WTC11 (cell line): ENCODE measurements around the gene LYPD6. TPM values are rescaled to one million over a fixed set of nuclear protein-coding genes. Genes with fewer than 3 reads are reported as not detected.

Experiments used
- ATAC-seq: fragments of 200-7000 bp; cut with Tn5 transposase; 2 replicates; pipeline ENCODE4 v1.10.0; 2021; ENCODE audit warnings: mild to moderate bottlenecking, moderate library complexity
- CTCF ChIA-PET: fragments of 300-600 bp; sonication (Branson Sonifier 250); formaldehyde crosslinking; loops from one replicate; lab custom pipeline; 2021; ENCODE audit warnings: antibody characterized with exemption; lab: Charles Lee
- POLR2A ChIA-PET: fragments of 350-600 bp; sonication (Branson Sonifier 250); formaldehyde crosslinking; loops from one replicate; lab custom pipeline; 2021; ENCODE audit warnings: antibody characterized with exemption; lab: Charles Lee
- DNase-seq: peaks from one replicate; pipeline ENCODE4 v3.0.0; 2021; ENCODE audit warnings: low spot score
- H3K27ac Mint-ChIP-seq: 2 replicates; pipeline ENCODE4 v1.8.0; 2021; ENCODE audit warnings: mixed read lengths
- H3K27me3 Mint-ChIP-seq: 2 replicates; pipeline ENCODE4 v1.8.0; 2021; ENCODE audit warnings: low read depth, mild to moderate bottlenecking, moderate library complexity, mixed read lengths
- H3K36me3 Mint-ChIP-seq: 2 replicates; pipeline ENCODE4 v1.8.0; 2021; ENCODE audit warnings: mixed read lengths
- H3K4me1 Mint-ChIP-seq: 2 replicates; pipeline ENCODE4 v1.8.0; 2022; ENCODE audit warnings: mixed read lengths
- H3K4me3 Mint-ChIP-seq: 2 replicates; pipeline ENCODE4 v1.8.0; 2021; ENCODE audit warnings: mild to moderate bottlenecking, moderate library complexity, mixed read lengths
- H3K9me3 Mint-ChIP-seq: 2 replicates; pipeline ENCODE4 v1.8.0; 2021; ENCODE audit warnings: mixed read lengths
- ATF1 ChIP-seq: sonication (generic); formaldehyde crosslinking; IDR thresholded peaks from 2 replicates; pipeline ENCODE4 v1.8.1; 2023; ENCODE audit warnings: mild to moderate bottlenecking, moderate library complexity, missing genetic modification reagents
- FOXK1 ChIP-seq: sonication (generic); formaldehyde crosslinking; IDR thresholded peaks from 2 replicates; pipeline ENCODE4 v1.8.0; 2022; ENCODE audit warnings: mild to moderate bottlenecking, moderate library complexity, missing genetic modification reagents
- HMGA2 ChIP-seq: fragments of 250-450 bp; sonication (Bioruptor Pico); IDR thresholded peaks from 2 replicates; pipeline ENCODE4 v1.4.0; 2021; ENCODE audit warnings: mild to moderate bottlenecking, moderate library complexity
- MYBL2 ChIP-seq: sonication (generic); formaldehyde crosslinking; IDR thresholded peaks from 2 replicates; pipeline ENCODE4 v1.8.1; 2023; ENCODE audit warnings: mild to moderate bottlenecking, moderate library complexity, missing genetic modification reagents
- SMAD3 ChIP-seq: sonication (generic); formaldehyde crosslinking; IDR thresholded peaks from 2 replicates; pipeline ENCODE4 v1.8.0; 2022; ENCODE audit warnings: missing genetic modification reagents, mild to moderate bottlenecking, borderline replicate concordance
- SOX15 ChIP-seq: fragments of 250-450 bp; sonication (Bioruptor Pico); IDR thresholded peaks from 2 replicates; pipeline ENCODE4 v1.9.0; 2021; ENCODE audit warnings: mild to moderate bottlenecking
- TCF7 ChIP-seq: sonication (generic); formaldehyde crosslinking; IDR thresholded peaks from 2 replicates; pipeline ENCODE4 v1.8.0; 2022; ENCODE audit warnings: mild to moderate bottlenecking, low read depth, missing genetic modification reagents, moderate library complexity
- TEAD4 ChIP-seq: sonication (generic); formaldehyde crosslinking; IDR thresholded peaks from 2 replicates; pipeline ENCODE4 v1.8.0; 2022; ENCODE audit warnings: mild to moderate bottlenecking, missing genetic modification reagents
- TP53 ChIP-seq: sonication (generic); formaldehyde crosslinking; IDR thresholded peaks from 2 replicates; pipeline ENCODE4 v1.8.1; 2023; ENCODE audit warnings: mild to moderate bottlenecking, missing genetic modification reagents
- ZNF671 ChIP-seq: fragments of 250-450 bp; sonication (Bioruptor Pico); IDR thresholded peaks from 2 replicates; pipeline ENCODE4 v1.8.0; 2021; ENCODE audit warnings: mild to moderate bottlenecking
- total RNA-seq: library from RNA; stranded (reverse); gene quantifications from 3 replicates; pipeline ENCODE4 v1.2.3, GENCODE V29; 2021
- TF ChIP-seq, protein P1 (sequence below): sonication (generic); formaldehyde crosslinking; IDR thresholded peaks from 2 replicates; pipeline ENCODE4 v1.8.0; 2023; ENCODE audit warnings: missing genetic modification reagents, mild to moderate bottlenecking, borderline replicate concordance
- TF ChIP-seq, protein P2 (sequence below): fragments of 250-450 bp; sonication (Bioruptor Pico); IDR thresholded peaks from 2 replicates; pipeline ENCODE4 v1.9.0; 2021; ENCODE audit warnings: mild to moderate bottlenecking, borderline replicate concordance
- TF ChIP-seq, protein P3 (sequence below): fragments of 250-450 bp; sonication (Bioruptor Pico); IDR thresholded peaks from 2 replicates; pipeline ENCODE4 v1.9.0; 2021; ENCODE audit warnings: moderate library complexity, mild to moderate bottlenecking, inconsistent platforms, borderline replicate concordance
- TF ChIP-seq, protein P4 (sequence below): fragments of 250-450 bp; sonication (Bioruptor Pico); IDR thresholded peaks from 2 replicates; pipeline ENCODE4 v1.9.0; 2021; ENCODE audit warnings: mild to moderate bottlenecking

Gene LYPD6
- total RNA-seq, 1 experiment from 2014 or later, result 4.8 TPM

DNA sequence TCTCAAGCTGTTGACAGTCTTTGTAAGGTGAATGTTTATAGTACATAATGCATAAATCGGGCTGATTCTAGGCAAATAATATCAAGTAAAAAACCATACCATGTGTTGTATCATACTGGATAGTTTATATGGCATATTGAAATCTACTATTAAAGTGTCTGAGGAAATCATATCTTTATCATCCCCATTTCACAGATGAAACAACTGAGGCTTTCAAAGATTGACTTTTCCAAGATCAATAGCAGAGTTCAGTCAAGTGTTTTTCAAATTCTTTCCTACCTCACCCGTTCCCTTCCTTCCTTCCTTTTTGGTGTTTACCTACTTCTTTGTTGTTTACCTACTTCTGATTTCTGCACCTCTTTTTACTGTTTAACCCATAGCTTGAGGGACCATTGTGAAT, 2.0 kb downstream of the LYPD6 start (continued):
- TF ChIP-seq, protein P1, sequence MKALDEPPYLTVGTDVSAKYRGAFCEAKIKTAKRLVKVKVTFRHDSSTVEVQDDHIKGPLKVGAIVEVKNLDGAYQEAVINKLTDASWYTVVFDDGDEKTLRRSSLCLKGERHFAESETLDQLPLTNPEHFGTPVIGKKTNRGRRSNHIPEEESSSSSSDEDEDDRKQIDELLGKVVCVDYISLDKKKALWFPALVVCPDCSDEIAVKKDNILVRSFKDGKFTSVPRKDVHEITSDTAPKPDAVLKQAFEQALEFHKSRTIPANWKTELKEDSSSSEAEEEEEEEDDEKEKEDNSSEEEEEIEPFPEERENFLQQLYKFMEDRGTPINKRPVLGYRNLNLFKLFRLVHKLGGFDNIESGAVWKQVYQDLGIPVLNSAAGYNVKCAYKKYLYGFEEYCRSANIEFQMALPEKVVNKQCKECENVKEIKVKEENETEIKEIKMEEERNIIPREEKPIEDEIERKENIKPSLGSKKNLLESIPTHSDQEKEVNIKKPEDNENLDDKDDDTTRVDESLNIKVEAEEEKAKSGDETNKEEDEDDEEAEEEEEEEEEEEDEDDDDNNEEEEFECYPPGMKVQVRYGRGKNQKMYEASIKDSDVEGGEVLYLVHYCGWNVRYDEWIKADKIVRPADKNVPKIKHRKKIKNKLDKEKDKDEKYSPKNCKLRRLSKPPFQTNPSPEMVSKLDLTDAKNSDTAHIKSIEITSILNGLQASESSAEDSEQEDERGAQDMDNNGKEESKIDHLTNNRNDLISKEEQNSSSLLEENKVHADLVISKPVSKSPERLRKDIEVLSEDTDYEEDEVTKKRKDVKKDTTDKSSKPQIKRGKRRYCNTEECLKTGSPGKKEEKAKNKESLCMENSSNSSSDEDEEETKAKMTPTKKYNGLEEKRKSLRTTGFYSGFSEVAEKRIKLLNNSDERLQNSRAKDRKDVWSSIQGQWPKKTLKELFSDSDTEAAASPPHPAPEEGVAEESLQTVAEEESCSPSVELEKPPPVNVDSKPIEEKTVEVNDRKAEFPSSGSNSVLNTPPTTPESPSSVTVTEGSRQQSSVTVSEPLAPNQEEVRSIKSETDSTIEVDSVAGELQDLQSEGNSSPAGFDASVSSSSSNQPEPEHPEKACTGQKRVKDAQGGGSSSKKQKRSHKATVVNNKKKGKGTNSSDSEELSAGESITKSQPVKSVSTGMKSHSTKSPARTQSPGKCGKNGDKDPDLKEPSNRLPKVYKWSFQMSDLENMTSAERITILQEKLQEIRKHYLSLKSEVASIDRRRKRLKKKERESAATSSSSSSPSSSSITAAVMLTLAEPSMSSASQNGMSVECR (CRISPR knock-in tag), result no peak
- TF ChIP-seq, all 79 proteins: peak for 0

DNA sequence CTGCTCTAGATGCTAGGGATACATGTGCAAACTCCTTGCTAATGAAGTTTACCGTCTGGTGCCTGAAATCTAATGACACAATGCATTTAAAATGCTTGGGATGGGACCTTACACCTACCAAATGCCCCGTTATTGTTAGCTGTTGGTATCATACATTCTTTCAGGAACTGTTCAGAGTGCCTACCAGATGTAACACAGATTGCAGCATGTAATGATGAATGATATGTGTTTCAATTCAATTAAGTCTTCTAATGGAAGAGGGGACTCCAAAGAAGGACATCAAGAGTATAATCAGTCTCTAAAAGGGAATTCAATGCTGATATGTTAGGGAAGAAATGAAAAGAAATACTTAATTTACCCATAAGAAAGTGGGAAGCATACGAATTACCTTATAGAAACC, 3.2 kb downstream of the LYPD6 start:
- POLR2A ChIA-PET, result no interaction called here
- Mint-ChIP-seq H3K9me3 (peaks cover 14% of the 10 kb centered on the region), H3K36me3 (no peaks in the 10 kb centered on the region), H3K27ac (no peak overlapping the region), H3K27me3 (peaks cover 16% of the 10 kb centered on the region), H3K4me3 (no peak overlapping the region), H3K4me1 (peaks cover 22% of the 10 kb centered on the region)
- TF ChIP-seq SOX15, result no peak
- TF ChIP-seq, protein P2, sequence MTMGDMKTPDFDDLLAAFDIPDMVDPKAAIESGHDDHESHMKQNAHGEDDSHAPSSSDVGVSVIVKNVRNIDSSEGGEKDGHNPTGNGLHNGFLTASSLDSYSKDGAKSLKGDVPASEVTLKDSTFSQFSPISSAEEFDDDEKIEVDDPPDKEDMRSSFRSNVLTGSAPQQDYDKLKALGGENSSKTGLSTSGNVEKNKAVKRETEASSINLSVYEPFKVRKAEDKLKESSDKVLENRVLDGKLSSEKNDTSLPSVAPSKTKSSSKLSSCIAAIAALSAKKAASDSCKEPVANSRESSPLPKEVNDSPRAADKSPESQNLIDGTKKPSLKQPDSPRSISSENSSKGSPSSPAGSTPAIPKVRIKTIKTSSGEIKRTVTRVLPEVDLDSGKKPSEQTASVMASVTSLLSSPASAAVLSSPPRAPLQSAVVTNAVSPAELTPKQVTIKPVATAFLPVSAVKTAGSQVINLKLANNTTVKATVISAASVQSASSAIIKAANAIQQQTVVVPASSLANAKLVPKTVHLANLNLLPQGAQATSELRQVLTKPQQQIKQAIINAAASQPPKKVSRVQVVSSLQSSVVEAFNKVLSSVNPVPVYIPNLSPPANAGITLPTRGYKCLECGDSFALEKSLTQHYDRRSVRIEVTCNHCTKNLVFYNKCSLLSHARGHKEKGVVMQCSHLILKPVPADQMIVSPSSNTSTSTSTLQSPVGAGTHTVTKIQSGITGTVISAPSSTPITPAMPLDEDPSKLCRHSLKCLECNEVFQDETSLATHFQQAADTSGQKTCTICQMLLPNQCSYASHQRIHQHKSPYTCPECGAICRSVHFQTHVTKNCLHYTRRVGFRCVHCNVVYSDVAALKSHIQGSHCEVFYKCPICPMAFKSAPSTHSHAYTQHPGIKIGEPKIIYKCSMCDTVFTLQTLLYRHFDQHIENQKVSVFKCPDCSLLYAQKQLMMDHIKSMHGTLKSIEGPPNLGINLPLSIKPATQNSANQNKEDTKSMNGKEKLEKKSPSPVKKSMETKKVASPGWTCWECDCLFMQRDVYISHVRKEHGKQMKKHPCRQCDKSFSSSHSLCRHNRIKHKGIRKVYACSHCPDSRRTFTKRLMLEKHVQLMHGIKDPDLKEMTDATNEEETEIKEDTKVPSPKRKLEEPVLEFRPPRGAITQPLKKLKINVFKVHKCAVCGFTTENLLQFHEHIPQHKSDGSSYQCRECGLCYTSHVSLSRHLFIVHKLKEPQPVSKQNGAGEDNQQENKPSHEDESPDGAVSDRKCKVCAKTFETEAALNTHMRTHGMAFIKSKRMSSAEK, result no peak
- no peak for DNase-seq
- no peak for ATAC-seq
- CTCF ChIA-PET, result no interaction called here

DNA sequence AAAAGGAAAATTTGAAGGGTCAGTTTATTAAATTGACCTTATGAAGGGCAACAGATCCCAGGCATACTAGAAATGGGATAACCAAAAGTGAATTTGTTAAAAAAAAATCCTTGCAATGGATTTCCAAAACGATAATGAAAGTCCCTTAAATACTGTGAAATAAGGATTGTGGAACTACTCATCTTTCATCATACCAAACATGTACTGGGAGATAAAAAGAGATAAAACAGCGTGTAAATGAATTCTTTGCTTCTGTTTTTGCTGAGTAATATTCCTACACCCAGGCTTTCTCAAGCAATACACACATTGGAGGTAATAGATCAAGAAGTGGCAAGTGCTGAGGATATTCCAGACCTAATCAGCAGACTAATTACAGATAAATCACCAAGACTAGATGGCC, 3.8 kb downstream of the LYPD6 start:
- H3K27ac Mint-ChIP-seq, result no peak overlapping the region
- H3K4me3 Mint-ChIP-seq, result no peak overlapping the region
- H3K4me1 Mint-ChIP-seq, result peaks cover 19% of the 10 kb centered on the region
- DNase-seq, result no peak
- CTCF ChIA-PET, result no interaction called here
- TF ChIP-seq FOXK1 (CRISPR knock-in tag) (no peak), ATF1 (CRISPR knock-in tag) (no peak)
- H3K36me3 Mint-ChIP-seq, result no peaks in the 10 kb centered on the region
- POLR2A ChIA-PET, result no interaction called here
- no peak for ATAC-seq
- H3K27me3 Mint-ChIP-seq, result peaks cover 16% of the 10 kb centered on the region
- peaks cover 14% of the 10 kb centered on the region for H3K9me3 Mint-ChIP-seq

DNA sequence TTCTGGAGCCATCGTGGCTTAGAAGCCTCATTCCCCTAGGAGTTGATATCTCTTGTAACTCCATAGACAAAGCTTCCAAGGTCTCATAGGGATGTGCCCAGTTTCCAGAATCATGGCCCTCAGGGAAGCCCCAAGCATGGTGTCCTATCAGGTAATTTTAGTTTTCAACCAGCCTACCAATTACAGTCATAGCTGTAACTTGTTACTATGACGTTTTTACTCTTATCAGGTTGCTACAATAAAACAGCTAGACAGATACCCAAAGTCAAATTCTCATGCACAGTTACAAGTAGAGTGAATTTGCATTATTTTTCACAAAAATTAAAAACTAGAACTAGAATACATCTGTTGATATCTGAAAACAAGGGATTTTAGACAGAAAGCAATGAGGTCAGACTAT, 8.9 kb downstream of the LYPD6 start:
- peaks cover 14% of the 10 kb centered on the region for H3K9me3 Mint-ChIP-seq
- H3K4me1 Mint-ChIP-seq, result 0 out of 2 replicates have a peak, but pooled peaks cover 3% of the 10 kb centered on the region
- no peaks in the 10 kb centered on the region for H3K27me3 Mint-ChIP-seq
- H3K27ac Mint-ChIP-seq, result no peak overlapping the region
- ChIA-PET CTCF (interaction anchor here (2.5 kb wide), 1 partner anchor 10 kb away, joined by 9 read pairs; the partner anchor contains the start of gene LYPD6), POLR2A (no interaction called here)
- no peaks in the 10 kb centered on the region for H3K36me3 Mint-ChIP-seq
- H3K4me3 Mint-ChIP-seq, result no peak overlapping the region
- DNase-seq, result no peak
- no peak for ATAC-seq
- TF ChIP-seq HMGA2 (no peak), MYBL2 (CRISPR knock-in tag) (no peak), ZNF671 (CRISPR knock-in tag) (no peak), TCF7 (no peak), SMAD3 (CRISPR knock-in tag) (no peak), TEAD4 (CRISPR knock-in tag) (no peak), TP53 (no peak)
- TF ChIP-seq, protein P3, sequence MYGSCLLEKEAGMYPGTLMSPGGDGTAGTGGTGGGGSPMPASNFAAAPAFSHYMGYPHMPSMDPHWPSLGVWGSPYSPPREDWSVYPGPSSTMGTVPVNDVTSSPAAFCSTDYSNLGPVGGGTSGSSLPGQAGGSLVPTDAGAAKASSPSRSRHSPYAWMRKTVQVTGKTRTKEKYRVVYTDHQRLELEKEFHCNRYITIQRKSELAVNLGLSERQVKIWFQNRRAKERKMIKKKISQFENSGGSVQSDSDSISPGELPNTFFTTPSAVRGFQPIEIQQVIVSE (CRISPR knock-in tag), result no peak
- TF ChIP-seq, protein P1 (CRISPR knock-in tag), result no peak
- TF ChIP-seq, protein P4, sequence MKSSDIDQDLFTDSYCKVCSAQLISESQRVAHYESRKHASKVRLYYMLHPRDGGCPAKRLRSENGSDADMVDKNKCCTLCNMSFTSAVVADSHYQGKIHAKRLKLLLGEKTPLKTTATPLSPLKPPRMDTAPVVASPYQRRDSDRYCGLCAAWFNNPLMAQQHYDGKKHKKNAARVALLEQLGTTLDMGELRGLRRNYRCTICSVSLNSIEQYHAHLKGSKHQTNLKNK (CRISPR knock-in tag), result no peak
